Lung (tissue), 12 donors: ENCODE measurements around the gene BCL7C. TPM values are rescaled to one million over a fixed set of nuclear protein-coding genes. Genes with fewer than 3 reads are reported as not detected.

ENCODE experiments used
- ATAC-seq: fragments of 200-7000 bp; cut with Tn5 transposase; one replicate; pipeline ENCODE4 v1.9.1; 2020; ENCODE audit warnings: moderate number of reproducible peaks; ENCODE audit not compliant: insufficient read depth, low FRiP score
- DNase-seq, 3 donors: peaks; one replicate each; pipeline ENCODE4 v3.0.0-alpha.2; 2013 to 2017
- H3K27ac ChIP-seq, 2 donors: one replicate each; pipeline ENCODE4 v1.5.1; 2013; ENCODE audit warnings: mild to moderate bottlenecking in 2 of 2, moderate library complexity in 2 of 2, control low read depth in 1 of 2, inconsistent platforms in 1 of 2, low read depth in 1 of 2, low read length in 1 of 2
- H3K27me3 ChIP-seq, 3 donors: one replicate each; pipeline ENCODE4 v1.5.1; 2013; ENCODE audit warnings: low read length in 2 of 3; ENCODE audit not compliant: control insufficient read depth in 3 of 3, insufficient read depth in 3 of 3
- H3K36me3 ChIP-seq, 4 donors: one replicate each; pipeline ENCODE4 v1.5.1; 2013; ENCODE audit warnings: low read length in 4 of 4, mild to moderate bottlenecking in 1 of 4, moderate library complexity in 1 of 4; ENCODE audit not compliant: control insufficient read depth in 4 of 4, insufficient read depth in 4 of 4
- H3K4me1 ChIP-seq, 5 donors: one replicate each; pipeline ENCODE4 v1.5.1; 2013; ENCODE audit warnings: low read length in 5 of 5, mild to moderate bottlenecking in 2 of 5, moderate library complexity in 1 of 5; ENCODE audit not compliant: control insufficient read depth in 5 of 5, insufficient read depth in 5 of 5
- H3K4me3 ChIP-seq: one replicate; pipeline ENCODE4 v1.5.1; 2013; ENCODE audit warnings: mild to moderate bottlenecking, control low read depth, moderate library complexity
- H3K9ac ChIP-seq, 2 donors: one replicate each; pipeline ENCODE4 v1.5.1; 2013; ENCODE audit warnings: low read length in 2 of 2, control low read depth in 1 of 2; ENCODE audit not compliant: insufficient read depth in 1 of 2
- H3K9me3 ChIP-seq, 4 donors: one replicate each; pipeline ENCODE4 v1.5.1; 2013; ENCODE audit warnings: low read length in 3 of 4, mild to moderate bottlenecking in 1 of 4, moderate library complexity in 1 of 4; ENCODE audit not compliant: control insufficient read depth in 4 of 4, insufficient read depth in 3 of 4
- CTCF ChIP-seq: IDR thresholded peaks from 2 replicates; pipeline ENCODE4 v1.5.1; 2012; ENCODE audit warnings: mild to moderate bottlenecking; ENCODE audit errors: control extremely low read depth, extremely low read depth
- WGBS, 2 donors: extraction: QIAGEN DNeasy Blood & Tissue Kit; methylation state at CpG; one replicate each; pipeline ENCODE4 v1.1.7; 2013; 5-methylcytosine and 5-hydroxymethylcytosine counted together
- polyA plus RNA-seq, 2 donors: library from polyadenylated mRNA; stranded (reverse); fragments of 200-250 nt; gene quantifications; one replicate each; pipeline ENCODE4 v1.2.1, GENCODE V29; 2013
- total RNA-seq, 2 donors: library from RNA; depleted of rRNA in 1 of 2; stranded (reverse); fragments of >200 nt in 1 of 2; gene quantifications; one replicate each; pipeline ENCODE4 v1.2.1, GENCODE V29; 2014 to 2021
- donor health status: control.
- donor health status: control.
- donor health status: Bipolar disorder and iron deficiency.
- donor health status: healthy.
- donor health status: DM: yes; HTN: yes; CAD: no.

BCL7C gene
- total and polyA plus RNA-seq, 4 donors: 18.2 to 51.8 (median 28.3) TPM

- no peak overlapping the region for H3K27ac ChIP-seq
- ATAC-seq: no peak
- whole genome bisulfite sequencing, 2 donors: 23 to 47% methylated on average over 5 of the region's 5 CpGs
- DNase-seq: no peak
- H3K36me3 ChIP-seq: peaks cover 0 to 24% (median 13%) of the 10 kb centered on the region in 4 donors
- H3K4me3 ChIP-seq: no peak overlapping the region
- peaks cover 0 to 2% (median 0%) of the 10 kb centered on the region in 5 donors for H3K4me1 ChIP-seq
- no peak overlapping the region for H3K9ac ChIP-seq
- TF ChIP-seq CTCF: no peak
- H3K27me3 ChIP-seq: no peaks in the 10 kb centered on the region
- no peaks in the 10 kb centered on the region for H3K9me3 ChIP-seq
Measured at GRCh38 chr16:30937692-30938091, 43.8 kb upstream of the BCL7C start.

- Histone ChIP-seq H3K27me3 (no peaks in the 10 kb centered on the region), H3K4me1 (no peaks in the 10 kb centered on the region), H3K4me3 (no peak overlapping the region), H3K36me3 (peaks cover 3 to 31% (median 18%) of the 10 kb centered on the region in 4 donors), H3K9me3 (peaks cover 0 to 2% (median 0%) of the 10 kb centered on the region in 4 donors), H3K9ac (no peak overlapping the region), H3K27ac (no peak overlapping the region)
- DNase-seq: no peak
- 50 to 62% methylated on average over 12 of the region's 12 CpGs for WGBS, 2 donors
- peak; percentile 77 for ATAC-seq
- TF ChIP-seq CTCF: peak; percentile 2
Measured at GRCh38 chr16:30934827-30935557, 41.1 kb upstream of the BCL7C start.

GRCh38 chr16:30931068-30931650, 37.3 kb upstream of the BCL7C start:
- no peak for ATAC-seq
- WGBS, 2 donors: 80% methylated on average over 12 of the region's 12 CpGs
- no peaks in the 10 kb centered on the region for H3K27me3 ChIP-seq
- H3K4me3 ChIP-seq: no peak overlapping the region
- no peak for TF ChIP-seq CTCF
- H3K9me3 ChIP-seq: peaks cover 0 to 2% (median 0%) of the 10 kb centered on the region in 4 donors
- DNase-seq: no peak
- peak overlapping the region in 1 of 2 donors; percentile 26 for H3K27ac ChIP-seq
- peaks cover 0 to 8% (median 0%) of the 10 kb centered on the region in 5 donors for H3K4me1 ChIP-seq
- H3K36me3 ChIP-seq: peaks cover 3 to 40% (median 20%) of the 10 kb centered on the region in 4 donors
- H3K9ac ChIP-seq: no peak overlapping the region
